ENCODE data around the gene TCF25.

The TCF25 gene

GRCh38 chr16:89881368-89881730 is 8.0 kb downstream of the TCF25 start:
- no peak for DNase-seq

DNA sequence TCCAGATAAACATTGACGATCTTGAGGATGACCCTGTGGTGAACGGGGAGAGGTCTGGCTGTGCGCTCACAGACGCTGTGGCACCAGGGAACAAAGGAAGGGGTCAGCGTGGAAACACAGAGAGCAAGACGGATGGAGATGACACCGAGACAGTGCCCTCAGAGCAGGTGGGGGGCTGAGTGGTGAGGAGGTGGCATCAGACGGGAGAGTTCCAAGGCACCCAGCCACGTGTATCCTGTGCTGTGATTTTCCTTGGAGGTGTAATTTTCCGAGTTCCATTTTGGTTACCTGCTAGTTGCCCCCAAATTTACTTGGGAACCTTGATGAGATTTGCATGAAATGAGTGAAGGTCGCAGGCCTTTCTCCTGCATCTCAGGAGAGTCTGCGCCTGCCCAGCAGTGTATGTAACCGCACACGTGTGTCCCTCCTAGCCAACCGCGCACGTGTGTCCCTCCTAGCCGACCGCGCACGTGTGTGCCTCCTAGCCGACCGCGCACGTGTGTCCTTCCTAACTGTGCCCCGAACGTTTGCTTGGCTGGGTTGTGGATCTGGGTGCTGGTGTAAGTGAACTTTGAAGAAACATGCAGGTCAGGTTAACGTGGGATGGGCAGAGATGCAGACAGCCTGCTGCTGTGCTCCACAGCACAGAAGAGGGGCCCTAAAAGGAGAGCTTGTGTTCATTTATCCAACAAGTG is 10.1 kb downstream of the TCF25 start:
- DNase-seq, result no peak

DNA sequence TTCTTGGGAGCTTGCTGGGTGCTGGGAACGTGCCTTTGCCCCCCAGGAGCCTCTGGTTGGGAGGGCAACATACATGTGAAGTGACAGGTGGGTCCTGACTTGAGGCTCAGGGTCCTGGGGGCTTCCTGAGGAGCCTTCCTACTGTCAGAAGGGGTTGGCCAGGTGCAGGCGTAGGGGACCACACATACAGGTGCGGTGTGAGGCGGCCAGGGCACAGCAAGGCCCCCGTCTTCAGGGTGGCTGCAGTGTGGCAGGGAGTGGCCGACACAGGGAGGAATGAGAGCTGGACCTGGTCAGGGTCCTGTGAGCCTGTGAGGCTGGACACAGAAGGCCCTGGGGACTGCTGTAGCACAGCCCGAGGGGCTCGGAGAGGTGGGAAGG is 10.6 kb downstream of the TCF25 start:
- no peak for DNase-seq

- no peak for DNase-seq
Measured at GRCh38 chr16:89887243-89887642, 13.9 kb downstream of the TCF25 start.

GRCh38 chr16:89890200-89890599 is 16.8 kb downstream of the TCF25 start:
- no peak for DNase-seq

GRCh38 chr16:89890886-89891657 is 17.7 kb downstream of the TCF25 start:
- no peak for DNase-seq

- DNase-seq, result no peak
Measured at GRCh38 chr16:89892055-89892630, 18.8 kb downstream of the TCF25 start.

GRCh38 chr16:89892635-89893034 is 19.2 kb downstream of the TCF25 start:
- no peak for DNase-seq

- no peak for DNase-seq
Measured at GRCh38 chr16:89893642-89894548, 20.5 kb downstream of the TCF25 start.

DNA sequence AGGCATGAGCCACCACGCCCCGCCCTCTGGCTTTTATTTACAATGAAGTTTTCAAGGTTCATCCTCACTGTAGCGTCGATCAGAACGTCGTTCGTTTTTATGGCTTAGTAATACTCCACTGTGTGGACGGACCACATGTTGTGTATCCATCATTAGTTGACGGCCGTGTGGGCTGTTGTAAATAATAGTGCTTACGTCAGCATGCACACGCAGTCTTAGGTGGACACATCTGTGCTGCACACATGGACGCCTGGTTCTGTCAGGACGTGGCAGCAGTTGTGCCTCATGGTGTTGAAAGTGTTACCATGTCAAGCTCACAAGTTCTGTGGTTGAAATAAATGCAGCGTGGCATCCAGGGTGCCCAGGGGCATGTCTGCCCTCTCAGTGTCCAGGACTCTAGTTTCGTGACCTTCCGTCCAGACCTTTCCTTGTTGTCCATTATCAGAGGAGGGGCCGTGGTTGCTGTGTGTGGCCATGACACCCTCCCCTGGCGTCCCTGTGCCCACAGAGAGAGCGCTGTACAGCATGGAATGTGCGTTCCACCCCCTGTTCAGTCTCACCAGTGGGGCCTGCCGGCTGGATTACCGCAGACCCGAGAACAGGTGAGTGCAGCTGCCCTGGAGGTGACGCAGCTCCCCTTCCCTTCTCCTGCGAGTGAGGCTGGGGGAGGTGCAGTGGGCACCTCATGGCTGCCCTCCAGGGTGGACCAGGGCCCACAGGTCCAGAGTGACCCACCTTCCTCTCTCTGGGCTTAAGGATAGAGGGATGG is 22.3 kb downstream of the TCF25 start:
- no peak for DNase-seq

GRCh38 chr16:89897204-89897603 is 23.8 kb downstream of the TCF25 start:
- DNase-seq, result no peak

DNA sequence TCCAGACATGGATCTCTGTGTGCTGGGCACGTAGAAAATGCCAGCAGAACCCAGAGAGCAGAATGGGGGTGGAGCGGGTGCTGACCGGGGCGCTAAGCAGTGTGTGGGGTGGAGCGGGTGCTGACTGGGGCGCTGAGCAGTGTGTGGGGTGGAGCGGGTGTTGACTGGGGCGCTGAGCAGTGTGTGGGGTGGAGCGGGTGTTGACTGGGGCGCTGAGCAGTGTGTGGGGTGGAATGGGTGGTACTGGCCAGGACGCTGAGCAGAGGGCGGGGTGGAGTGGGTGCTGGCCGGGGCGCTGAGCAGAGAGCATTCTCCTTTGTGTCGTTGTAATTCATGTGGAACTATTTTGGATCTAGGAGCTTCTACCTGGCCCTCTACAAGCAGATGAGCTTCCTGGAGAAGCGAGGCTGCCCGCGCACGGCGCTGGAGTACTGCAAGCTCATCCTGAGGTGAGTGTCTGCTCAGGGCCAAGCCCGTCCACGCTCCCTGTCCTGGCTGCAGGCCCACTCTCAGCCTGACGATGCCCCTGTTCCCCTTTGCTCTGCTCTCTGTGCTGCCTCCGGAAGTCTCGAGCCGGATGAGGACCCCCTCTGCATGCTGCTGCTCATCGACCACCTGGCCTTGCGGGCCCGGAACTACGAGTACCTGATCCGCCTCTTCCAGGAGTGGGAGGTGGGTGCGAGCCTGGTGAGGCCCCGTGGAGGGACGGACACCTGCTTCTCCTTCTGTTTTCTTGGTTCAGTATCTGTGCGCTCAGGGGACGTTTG is 25.0 kb downstream of the TCF25 start:
- no peak for DNase-seq

DNA sequence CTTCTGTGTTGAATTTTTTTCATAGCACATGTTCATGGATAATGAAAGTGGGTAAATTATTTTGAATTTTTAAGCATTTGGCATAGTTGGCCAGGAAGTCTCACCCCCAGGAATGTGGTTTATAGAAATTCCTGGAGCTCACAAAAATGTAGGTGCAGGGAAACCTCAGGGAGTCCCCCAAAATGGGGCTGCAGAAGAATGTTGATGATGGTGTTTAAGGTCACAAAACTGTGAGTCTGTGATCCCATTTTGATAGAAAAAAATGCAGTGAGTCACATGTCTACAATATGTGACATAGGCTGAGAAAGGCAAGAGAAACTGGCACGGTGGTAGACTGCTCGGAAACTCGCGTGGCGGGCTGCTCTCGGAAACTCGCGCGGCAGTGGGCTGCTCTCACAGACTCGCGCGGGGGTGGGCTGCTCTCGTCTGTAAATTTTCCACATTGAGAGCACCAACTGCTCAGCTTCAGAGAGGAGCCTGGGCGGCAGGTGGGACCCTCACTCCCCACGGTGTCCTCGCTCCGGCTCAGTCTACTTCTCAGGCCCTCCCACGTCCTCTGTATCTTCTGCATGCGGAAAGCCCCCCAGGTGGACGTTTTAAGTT is 26.6 kb downstream of the TCF25 start:
- DNase-seq, result no peak

- no peak for DNase-seq
Measured at GRCh38 chr16:89900885-89901284, 27.5 kb downstream of the TCF25 start.

DNA sequence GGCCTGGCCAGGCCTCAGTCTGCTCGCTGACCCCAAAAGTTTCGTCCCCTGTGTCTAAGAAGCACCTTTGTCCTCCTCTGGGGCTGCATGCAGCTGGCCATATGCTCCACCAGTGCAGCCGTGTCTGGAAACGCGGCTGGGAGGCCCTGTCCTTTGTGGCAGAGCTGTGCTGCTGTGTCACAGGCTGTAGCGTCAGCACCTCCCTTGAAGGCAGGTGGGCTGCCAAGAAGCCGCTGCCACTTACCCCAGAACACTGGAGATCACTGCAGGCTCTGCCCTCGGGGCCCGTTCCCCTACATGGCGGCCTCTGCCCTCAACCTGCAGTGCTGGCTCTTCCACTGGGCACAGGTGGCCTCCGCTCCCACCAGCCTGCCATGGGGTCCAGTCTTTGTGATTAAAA is 29.6 kb downstream of the TCF25 start:
- DNase-seq, result no peak

- no peak for DNase-seq
Measured at GRCh38 chr16:89903908-89904515, 30.6 kb downstream of the TCF25 start.

- no peak for DNase-seq
Measured at GRCh38 chr16:89904606-89905510, 31.5 kb downstream of the TCF25 start.

GRCh38 chr16:89905511-89906139 is 32.2 kb downstream of the TCF25 start:
- DNase-seq, result no peak

Data from CD4-positive, alpha-beta T cell treated with Interleukin-4 for 1 hour (primary cell).